K562 (cell line): Measurements from ENCODE around the gene CD47. TPM values are rescaled to one million over a fixed set of nuclear protein-coding genes. Genes with fewer than 3 reads are reported as not detected.

Source experiments
- EHMT2 ChIP-seq: fragments of 450-650 bp; IDR thresholded peaks from 2 replicates; pipeline ENCODE4 v1.6.1; 2018; ENCODE audit warnings: antibody characterized with exemption
- FOXK1 ChIP-seq: sonication (generic); formaldehyde crosslinking; IDR thresholded peaks from 2 replicates; pipeline ENCODE4 v1.8.0; 2022; ENCODE audit warnings: missing genetic modification reagents, mild to moderate bottlenecking, borderline replicate concordance
- KLF16 ChIP-seq: IDR thresholded peaks from 2 replicates; pipeline ENCODE4 v1.6.1; 2016; ENCODE audit warnings: antibody characterized with exemption
- L3MBTL2 ChIP-seq: fragments of 450-650 bp; IDR thresholded peaks from 2 replicates; pipeline ENCODE4 v1.6.1; 2016; ENCODE audit warnings: mild to moderate bottlenecking, moderate library complexity
- NFATC3 ChIP-seq: fragments of 450-650 bp; IDR thresholded peaks from 2 replicates; pipeline ENCODE4 v1.6.1; 2017; ENCODE audit warnings: mild to moderate bottlenecking
- NFYB ChIP-seq: IDR thresholded peaks from 2 replicates; pipeline ENCODE4 v1.6.1; 2011; ENCODE audit warnings: mild to moderate bottlenecking, moderate library complexity; ENCODE audit not compliant: insufficient read length; ENCODE audit errors: extremely low read depth
- NR4A1 ChIP-seq, 2 experiments: fragments of 250-450 bp in 1 of 2; fragments of 450-650 bp in 1 of 2; sonication (Bioruptor Pico) in 1 of 2; IDR thresholded peaks; 2 replicates each; pipeline versions ENCODE4 v1.4.0 to v1.6.1; 2016 to 2020; ENCODE audit warnings: mild to moderate bottlenecking in 2 of 2, missing compliant biosample characterization in 1 of 2, missing genetic modification characterization in 1 of 2, moderate library complexity in 1 of 2
- POLR2A ChIP-seq: fragments of 450-650 bp; conservative IDR thresholded peaks from 2 replicates; pipeline ENCODE4 v1.6.1; 2016
- RERE ChIP-seq: sonication (generic); formaldehyde crosslinking; IDR thresholded peaks from 2 replicates; pipeline ENCODE4 v1.8.0; 2023; ENCODE audit warnings: missing genetic modification reagents, mild to moderate bottlenecking, borderline replicate concordance
- RFX1 ChIP-seq: fragments of 450-650 bp; IDR thresholded peaks from 2 replicates; pipeline ENCODE4 v1.6.1; 2016; ENCODE audit warnings: mild to moderate bottlenecking, moderate library complexity
- RNF2 ChIP-seq: sonication (generic); IDR thresholded peaks from 2 replicates; pipeline ENCODE4 v1.6.1; 2016
- SAFB ChIP-seq: fragments of 200-400 bp; formaldehyde crosslinking; IDR thresholded peaks from 2 replicates; pipeline ENCODE4 v1.6.1; 2017; ENCODE audit warnings: low read depth, low read length, borderline replicate concordance
- SP1 ChIP-seq: sonication (generic); formaldehyde crosslinking; IDR thresholded peaks from 2 replicates; pipeline ENCODE4 v1.8.1; 2022; ENCODE audit warnings: mild to moderate bottlenecking, missing genetic modification reagents
- TSC22D4 ChIP-seq: fragments of 450-650 bp; IDR thresholded peaks from 2 replicates; pipeline ENCODE4 v1.6.1; 2016; ENCODE audit warnings: missing genetic modification characterization, missing biosample characterization, control low read depth
- ZBED1 ChIP-seq: IDR thresholded peaks from 2 replicates; pipeline ENCODE4 v1.6.1; 2014
- ZFP36 ChIP-seq: fragments of 150-350 bp; IDR thresholded peaks from 2 replicates; pipeline ENCODE4 v1.6.1; 2018; ENCODE audit warnings: low read length, low read depth; ENCODE audit not compliant: partially characterized antibody
- ZNF764 ChIP-seq: fragments of 250-450 bp; sonication (Bioruptor Pico); IDR thresholded peaks from 2 replicates; pipeline ENCODE4 v1.4.0; 2020; ENCODE audit warnings: low read depth, mild to moderate bottlenecking, moderate library complexity
- polyA plus RNA-seq, 8 experiments: library from polyadenylated mRNA; depleted of rRNA in 4 of 8; stranded (reverse) in 5 of 8; unstranded in 3 of 8; fragments of >200 nt; fragmentation: Nextera tagmentation in 2 of 8; fragmentation: Illumina TruSeq in 1 of 8; extraction: Ambion mirVana in 2 of 8; extraction: Trizol in 1 of 8; gene quantifications; 2 replicates each; pipeline versions ENCODE4 v1.2.1 to v1.2.3, GENCODE V29; 2011 to 2014; ENCODE audit warnings: inconsistent platforms in 1 of 8, missing spikeins in 1 of 8
- total RNA-seq, 7 experiments: library from RNA; depleted of rRNA in 6 of 7; stranded (reverse); fragments of >200 nt in 6 of 7; fragmentation: Illumina TruSeq in 2 of 7; extraction: Trizol in 2 of 7; gene quantifications; 2 replicates each; pipeline versions ENCODE4 v1.2.1 to v1.2.3, GENCODE V29; 2011 to 2021; ENCODE audit warnings: low replicate concordance in 1 of 7

Gene CD47
- total and polyA plus RNA-seq, 9 of the 15 experiments (the other 6 are each of a cell fraction or from before 2014, with no cell fraction given) = 10.2 to 62.6 (median 36.3) TPM

GRCh38 chr3:108124337-108125152 lies 33.7 kb upstream of the CD47 start (continued):
- TF ChIP-seq RNF2 (peak; percentile 53; the same call in 1 of the 2 replicates), FOXK1 (no peak), RFX1 (no peak), KLF16 (peak; percentile 50; the same call in 1 of the 2 replicates), ZNF764 (no peak), ZBED1 (no peak), SP1 (peak; percentile 33; the same call in 1 of the 2 replicates), NFYB (no peak), ZFP36 (no peak), NFATC3 (no peak), L3MBTL2 (peak; percentile 92), RERE (no peak), TSC22D4 (tag) (no peak), SAFB (no peak), POLR2A (peak; percentile 50; the same call in 1 of the 2 replicates), EHMT2 (no peak), NR4A1 (CRISPR knock-in tag; IDR thresholded peaks at IDR 0.05) (no peak), NR4A1 (tag; IDR thresholded peaks at IDR 0.05) (peak; percentile 81; the same call in 1 of the 2 replicates)
